GM23338 (cell line): Measurements from ENCODE around the gene CYP4F8. TPM values are rescaled to one million over a fixed set of nuclear protein-coding genes. Genes with fewer than 3 reads are reported as not detected.
"Not testable (repeated sequence)": the region's sequence is repeated elsewhere in the genome, so short reads cannot be mapped to it uniquely, and the experiment has no call there.

ENCODE experiments used
- ATAC-seq: fragments of 200-7000 bp; cut with Tn5 transposase; 3 replicates; pipeline ENCODE4 v1.9.1; 2020
- DNase-seq: peaks from one replicate; pipeline ENCODE4 v3.0.0-alpha.2; 2015; ENCODE audit warnings: low spot score
- H2AFZ ChIP-seq: fragments of 200-600 bp; sonication (generic); 2 replicates; pipeline ENCODE4 v1.8.0; 2016; ENCODE audit warnings: antibody characterized with exemption, mild to moderate bottlenecking, moderate library complexity
- H3F3A ChIP-seq: fragments of 200-600 bp; sonication (generic); replicated peaks from 2 replicates; pipeline ENCODE4 v1.8.0; 2017; ENCODE audit warnings: antibody characterized with exemption, mixed run types, low read depth
- H3K27ac ChIP-seq: fragments of 200-600 bp; sonication (generic); 2 replicates; pipeline ENCODE4 v1.6.1; 2016; ENCODE audit warnings: low read depth
- H3K27me3 ChIP-seq: fragments of 200-600 bp; sonication (generic); 2 replicates; pipeline ENCODE4 v1.8.0; 2016; ENCODE audit warnings: mild to moderate bottlenecking, mixed run types, moderate library complexity; ENCODE audit not compliant: insufficient read depth
- H3K36me3 ChIP-seq: fragments of 200-600 bp; sonication (generic); 2 replicates; pipeline ENCODE4 v1.8.0; 2016; ENCODE audit warnings: mild to moderate bottlenecking; ENCODE audit not compliant: insufficient read depth
- H3K4me1 ChIP-seq: fragments of 200-600 bp; sonication (generic); 2 replicates; pipeline ENCODE4 v1.8.0; 2016; ENCODE audit warnings: mild to moderate bottlenecking, moderate library complexity; ENCODE audit not compliant: insufficient read depth
- H3K4me2 ChIP-seq: fragments of 200-600 bp; sonication (generic); 2 replicates; pipeline ENCODE4 v1.7.1; 2017; ENCODE audit warnings: mixed run types
- H3K4me3 ChIP-seq: fragments of 200-600 bp; sonication (generic); 2 replicates; pipeline ENCODE4 v1.6.1; 2016; ENCODE audit warnings: mixed run types
- H3K79me2 ChIP-seq: fragments of 200-600 bp; sonication (generic); replicated peaks from 2 replicates; pipeline ENCODE4 v1.8.0; 2017; ENCODE audit warnings: mild to moderate bottlenecking; ENCODE audit not compliant: insufficient read depth
- H3K9me2 ChIP-seq: fragments of 200-600 bp; sonication (generic); 2 replicates; pipeline ENCODE4 v1.8.0; 2017; ENCODE audit not compliant: insufficient read depth
- H4K20me1 ChIP-seq: fragments of 200-600 bp; sonication (generic); replicated peaks from 2 replicates; pipeline ENCODE4 v1.8.0; 2017; ENCODE audit warnings: mild to moderate bottlenecking; ENCODE audit not compliant: insufficient read depth
- H3K27ac Mint-ChIP-seq: 2 replicates; pipeline ENCODE4 v1.8.0; 2020; ENCODE audit warnings: inconsistent platforms, mild to moderate bottlenecking, moderate library complexity, mixed read lengths
- H3K27me3 Mint-ChIP-seq: 3 replicates; pipeline ENCODE4 v1.8.0; 2022; ENCODE audit warnings: low read depth, mild to moderate bottlenecking, moderate library complexity, mixed read lengths, inconsistent platforms; ENCODE audit not compliant: insufficient read depth, poor library complexity
- H3K36me3 Mint-ChIP-seq: 3 replicates; pipeline ENCODE4 v1.8.0; 2021; ENCODE audit warnings: low read depth, mild to moderate bottlenecking, inconsistent platforms, moderate library complexity, mixed read lengths
- H3K4me1 Mint-ChIP-seq: 3 replicates; pipeline ENCODE4 v1.8.0; 2020; ENCODE audit warnings: mild to moderate bottlenecking, inconsistent platforms, mixed read lengths
- H3K4me3 Mint-ChIP-seq: 3 replicates; pipeline ENCODE4 v1.8.0; 2021; ENCODE audit warnings: moderate library complexity, mild to moderate bottlenecking, inconsistent platforms, mixed read lengths
- H3K9me3 Mint-ChIP-seq: 3 replicates; pipeline ENCODE4 v1.8.0; 2020; ENCODE audit warnings: moderate library complexity, mild to moderate bottlenecking, inconsistent platforms, mixed read lengths
- CREB1 ChIP-seq: fragments of 250-450 bp; sonication (Bioruptor Pico); IDR thresholded peaks from 2 replicates; pipeline ENCODE4 v1.5.0; 2020; ENCODE audit warnings: low read depth, mild to moderate bottlenecking, moderate library complexity
- CTCF ChIP-seq, 2 experiments: fragments of 200-600 bp in 1 of 2; sonication (generic) in 1 of 2; conservative IDR thresholded peaks; 2 replicates each; pipeline versions ENCODE4 v1.5.1 to v1.6.1; 2016 to 2017; ENCODE audit warnings: antibody characterized with exemption in 2 of 2, low read depth in 2 of 2, mild to moderate bottlenecking in 2 of 2, moderate library complexity in 1 of 2
- EZH2phosphoT487 ChIP-seq: fragments of 200-600 bp; sonication (generic); IDR thresholded peaks from one replicate; pipeline ENCODE4 v1.8.1; 2018; ENCODE audit warnings: antibody characterized with exemption; ENCODE audit not compliant: unreplicated experiment
- JUNB ChIP-seq: IDR thresholded peaks from one replicate; pipeline ENCODE4 v1.6.1; 2016; ENCODE audit warnings: antibody characterized with exemption; ENCODE audit not compliant: unreplicated experiment
- NANOG ChIP-seq: IDR thresholded peaks from 2 replicates; pipeline ENCODE4 v1.6.1; 2016; ENCODE audit warnings: antibody characterized with exemption, borderline replicate concordance
- STAT1 ChIP-seq: IDR thresholded peaks from one replicate; pipeline ENCODE4 v1.6.1; 2016; ENCODE audit warnings: antibody characterized with exemption; ENCODE audit not compliant: unreplicated experiment
- ZNF331 ChIP-seq: fragments of 250-450 bp; sonication (Bioruptor Pico); IDR thresholded peaks from 2 replicates; pipeline ENCODE4 v1.5.0; 2020; ENCODE audit warnings: low read depth, mild to moderate bottlenecking, moderate library complexity
- polyA plus RNA-seq: library from polyadenylated mRNA; unstranded; fragments of >200 nt; fragmentation: Nextera tagmentation; extraction: Ambion mirVana; gene quantifications from 2 replicates; pipeline ENCODE4 v1.2.1, GENCODE V29; 2016
- total RNA-seq: library from RNA; depleted of rRNA; stranded (reverse); fragments of >200 nt; shearing (Covaris generic); gene quantifications from 2 replicates; pipeline ENCODE4 v1.2.3, GENCODE V29; 2014
- TF ChIP-seq, protein P1 (sequence below): IDR thresholded peaks from 2 replicates; pipeline ENCODE4 v1.6.1; 2016; ENCODE audit warnings: antibody characterized with exemption

CYP4F8 gene
- total and polyA plus RNA-seq, 2 experiments from 2014 or later, result not detected

- Histone ChIP-seq H3F3A (no peaks in the 10 kb centered on the region), H3K4me2 (no peak overlapping the region), H3K9me2 (no peaks in the 10 kb centered on the region), H3K27me3 (no peaks in the 10 kb centered on the region), H3K79me2 (no peaks in the 10 kb centered on the region), H3K36me3 (no peaks in the 10 kb centered on the region), H3K4me1 (no peaks in the 10 kb centered on the region), H3K27ac (no peak overlapping the region), H4K20me1 (no peaks in the 10 kb centered on the region), H3K4me3 (no peak overlapping the region), H2AFZ (no peak overlapping the region)
- Mint-ChIP-seq H3K27me3 (peaks cover 8% of the 10 kb centered on the region), H3K27ac (no peak overlapping the region), H3K9me3 (peaks cover 97% of the 10 kb centered on the region), H3K4me3 (no peak overlapping the region), H3K36me3 (peaks cover 60% of the 10 kb centered on the region), H3K4me1 (no peaks in the 10 kb centered on the region)
- ATAC-seq (no peak), DNase-seq (no peak)
- TF ChIP-seq NANOG, result no peak
These were observed 34.5 kb downstream of the CYP4F8 start for GRCh38 chr19:15649526-15649925.

DNA sequence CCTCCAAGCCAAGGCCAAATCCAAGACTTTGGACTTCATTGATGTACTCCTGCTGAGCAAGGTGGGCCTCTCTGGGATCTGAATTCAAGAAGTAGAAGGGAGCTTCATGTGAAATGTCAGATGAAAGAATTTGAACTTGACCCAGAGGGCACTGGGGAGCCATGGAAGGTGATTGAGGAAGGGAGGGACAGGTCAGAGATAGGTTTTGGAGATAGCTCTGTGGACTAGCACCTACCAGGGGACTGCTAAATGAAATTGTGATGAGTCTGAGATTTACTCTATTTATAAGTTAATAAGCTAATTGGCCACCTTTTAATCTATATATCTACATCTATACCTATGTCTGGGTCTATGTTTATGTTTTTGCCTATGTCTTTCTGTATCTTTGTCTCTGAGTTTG, 35.1 kb downstream of the CYP4F8 start:
- not testable (repeated sequence) for H3K27ac Mint-ChIP-seq, ATAC-seq, H3K4me3 Mint-ChIP-seq, H3K36me3 ChIP-seq, H3K4me1 Mint-ChIP-seq, H3K4me1 ChIP-seq, H3K4me2 ChIP-seq, DNase-seq, H3K9me2 ChIP-seq, H3K27ac ChIP-seq, H3K79me2 ChIP-seq, H4K20me1 ChIP-seq, H2AFZ ChIP-seq, H3K27me3 Mint-ChIP-seq, H3F3A ChIP-seq, H3K27me3 ChIP-seq, H3K4me3 ChIP-seq
- Mint-ChIP-seq H3K36me3 (peaks cover 57% of the 10 kb centered on the region), H3K9me3 (peaks cover 97% of the 10 kb centered on the region)

- Mint-ChIP-seq H3K36me3 (peaks cover 45% of the 10 kb centered on the region), H3K9me3 (peaks cover 97% of the 10 kb centered on the region), H3K4me3 (no peak overlapping the region), H3K27me3 (peaks cover 5% of the 10 kb centered on the region), H3K27ac (no peak overlapping the region), H3K4me1 (no peaks in the 10 kb centered on the region)
- TF ChIP-seq, protein P1, sequence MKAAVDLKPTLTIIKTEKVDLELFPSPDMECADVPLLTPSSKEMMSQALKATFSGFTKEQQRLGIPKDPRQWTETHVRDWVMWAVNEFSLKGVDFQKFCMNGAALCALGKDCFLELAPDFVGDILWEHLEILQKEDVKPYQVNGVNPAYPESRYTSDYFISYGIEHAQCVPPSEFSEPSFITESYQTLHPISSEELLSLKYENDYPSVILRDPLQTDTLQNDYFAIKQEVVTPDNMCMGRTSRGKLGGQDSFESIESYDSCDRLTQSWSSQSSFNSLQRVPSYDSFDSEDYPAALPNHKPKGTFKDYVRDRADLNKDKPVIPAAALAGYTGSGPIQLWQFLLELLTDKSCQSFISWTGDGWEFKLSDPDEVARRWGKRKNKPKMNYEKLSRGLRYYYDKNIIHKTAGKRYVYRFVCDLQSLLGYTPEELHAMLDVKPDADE, result no peak
- no peaks in the 10 kb centered on the region for H3K79me2 ChIP-seq
- ATAC-seq, result no peak
- DNase-seq, result no peak
- H3K4me3 ChIP-seq, result no peak overlapping the region
- no peaks in the 10 kb centered on the region for H3K36me3 ChIP-seq
- H3K27me3 ChIP-seq, result no peaks in the 10 kb centered on the region
- H2AFZ ChIP-seq, result no peak overlapping the region
- no peak overlapping the region for H3K27ac ChIP-seq
- H3K4me2 ChIP-seq, result no peak overlapping the region
- no peaks in the 10 kb centered on the region for H3K9me2 ChIP-seq
- no peaks in the 10 kb centered on the region for H3F3A ChIP-seq
- H3K4me1 ChIP-seq, result no peaks in the 10 kb centered on the region
- H4K20me1 ChIP-seq, result no peaks in the 10 kb centered on the region
These were observed 36.8 kb downstream of the CYP4F8 start for GRCh38 chr19:15651791-15652190.

- Histone ChIP-seq H3K4me1 (no peaks in the 10 kb centered on the region), H2AFZ (no peak overlapping the region), H3K9me2 (no peaks in the 10 kb centered on the region), H3K27ac (no peak overlapping the region), H3K4me3 (no peak overlapping the region), H3K27me3 (no peaks in the 10 kb centered on the region), H3K36me3 (no peaks in the 10 kb centered on the region), H3K79me2 (no peaks in the 10 kb centered on the region), H4K20me1 (no peaks in the 10 kb centered on the region), H3F3A (no peaks in the 10 kb centered on the region), H3K4me2 (no peak overlapping the region)
- no peak for ATAC-seq
- Mint-ChIP-seq H3K4me3 (no peak overlapping the region), H3K27me3 (peaks cover 5% of the 10 kb centered on the region), H3K9me3 (peaks cover 97% of the 10 kb centered on the region), H3K4me1 (no peaks in the 10 kb centered on the region), H3K27ac (no peak overlapping the region), H3K36me3 (peaks cover 40% of the 10 kb centered on the region)
- no peak for DNase-seq
- TF ChIP-seq STAT1 (no peak), ZNF331 (no peak), JUNB (no peak), CREB1 (no peak), CTCF (conservative IDR thresholded peaks at IDR 0.05; ENCODE audit: low read depth in 2 of 2) (no peak), EZH2phosphoT487 (no peak)
- TF ChIP-seq, protein P1, result no peak
These were observed 37.7 kb downstream of the CYP4F8 start for GRCh38 chr19:15652559-15653278.
